CD4-positive, alpha-beta T cell treated with Interleukin-17A for 4 hours (primary cell): ENCODE results near the gene UBL4A.

Source experiments
- DNase-seq: peaks from one replicate; pipeline ENCODE4 v3.0.0-alpha.2; 2020; ENCODE audit warnings: mixed read lengths

The UBL4A gene

GRCh38 chrX:154460326-154460725, 26.1 kb downstream of the UBL4A start:
- DNase-seq: no peak

- DNase-seq: no peak
Observed at GRCh38 chrX:154459832-154460231, 26.6 kb downstream of the UBL4A start.

- peak; percentile 38 for DNase-seq
Observed at GRCh38 chrX:154458954-154459778, 27.2 kb downstream of the UBL4A start.

- peak; percentile 76 for DNase-seq
Observed at GRCh38 chrX:154458116-154458953, 28.1 kb downstream of the UBL4A start, which contains the start of gene PLXNA3. TSS of gene PLXNA3 (plus strand) at chrX:154458281. CDS start at chrX:154460184, 1,903 bp downstream.

- DNase-seq: peak; percentile 76
Observed at GRCh38 chrX:154457491-154458115, 28.8 kb downstream of the UBL4A start.

- no peak for DNase-seq
Observed at GRCh38 chrX:154452823-154453222, 33.6 kb downstream of the UBL4A start.

GRCh38 chrX:154450312-154450711, 36.1 kb downstream of the UBL4A start:
- no peak for DNase-seq

- DNase-seq: no peak
Observed at GRCh38 chrX:154449618-154450017, 36.8 kb downstream of the UBL4A start.

- no peak for DNase-seq
Observed at GRCh38 chrX:154448484-154448883, 37.9 kb downstream of the UBL4A start.

- DNase-seq: no peak
Observed at GRCh38 chrX:154446430-154446829, 40.0 kb downstream of the UBL4A start.

- no peak for DNase-seq
Observed at GRCh38 chrX:154445776-154446175, 40.6 kb downstream of the UBL4A start.

- no peak for DNase-seq
Observed at GRCh38 chrX:154444755-154445246, 41.6 kb downstream of the UBL4A start.

GRCh38 chrX:154443992-154444754, 42.2 kb downstream of the UBL4A start, which contains the start of gene FAM50A:
TSS of gene FAM50A (plus strand) at chrX:154444141. CDS start at chrX:154444236, 95 bp downstream.
- peak; percentile 78 for DNase-seq

- DNase-seq: no peak
Observed at GRCh38 chrX:154443479-154443910, 42.9 kb downstream of the UBL4A start.

- DNase-seq: no peak
Observed at GRCh38 chrX:154441984-154442707, 44.3 kb downstream of the UBL4A start.

GRCh38 chrX:154441564-154441963, 44.9 kb downstream of the UBL4A start:
- DNase-seq: peak; percentile 29

- DNase-seq: no peak
Observed at GRCh38 chrX:154440623-154441357, 45.6 kb downstream of the UBL4A start.

- DNase-seq: no peak
Observed at GRCh38 chrX:154439841-154440240, 46.6 kb downstream of the UBL4A start.

- DNase-seq: no peak
Observed at GRCh38 chrX:154437971-154438893, 48.2 kb downstream of the UBL4A start.
